IgD-negative memory B cell (primary cell): ENCODE measurements around the gene C11orf68. TPM values are rescaled to one million over a fixed set of nuclear protein-coding genes. Genes with fewer than 3 reads are reported as not detected.
"Not testable (repeated sequence)": the region's sequence is repeated elsewhere in the genome, so short reads cannot be mapped to it uniquely, and the experiment has no call there.

Experiments used
- H3K27ac Mint-ChIP-seq, 3 donors: one replicate each; pipeline ENCODE4 v1.8.0; 2020 to 2022; ENCODE audit warnings: mild to moderate bottlenecking in 3 of 3, mixed read lengths in 3 of 3, moderate library complexity in 1 of 3
- H3K27me3 Mint-ChIP-seq: one replicate; pipeline ENCODE4 v1.8.0; 2021; ENCODE audit warnings: mixed read lengths
- H3K36me3 Mint-ChIP-seq: one replicate; pipeline ENCODE4 v1.8.0; 2020; ENCODE audit warnings: mild to moderate bottlenecking, mixed read lengths
- H3K4me1 Mint-ChIP-seq, 3 donors: one replicate each; pipeline ENCODE4 v1.8.0; 2020 to 2022; ENCODE audit warnings: mixed read lengths in 3 of 3, mild to moderate bottlenecking in 1 of 3
- H3K4me3 Mint-ChIP-seq, 4 donors: one replicate each; pipeline ENCODE4 v1.8.0; 2020 to 2022; ENCODE audit warnings: mild to moderate bottlenecking in 4 of 4, mixed read lengths in 4 of 4, moderate library complexity in 3 of 4
- H3K9me3 Mint-ChIP-seq, 3 donors: one replicate each; pipeline ENCODE4 v1.8.0; 2020 to 2021; ENCODE audit warnings: mixed read lengths in 3 of 3, mild to moderate bottlenecking in 1 of 3
- polyA plus RNA-seq: library from polyadenylated mRNA; unstranded; fragments of 300-500 nt; fragmentation: Illumina TruSeq; gene quantifications from one replicate; pipeline ENCODE4 v1.2.3, GENCODE V29; 2021

Gene C11orf68
- polyA plus RNA-seq: 61.6 TPM

- Mint-ChIP-seq H3K27me3 (no peaks in the 10 kb centered on the region), H3K9me3 (no peaks in the 10 kb centered on the region), H3K4me1 (peaks cover 14 to 23% (median 15%) of the 10 kb centered on the region in 3 donors), H3K4me3 (peak within 1 kb of the TSS; percentile 88 to 97 (median 96)), H3K27ac (peak within 1 kb of the TSS; percentile 83 to 98 (median 95)), H3K36me3 (peaks cover 8% of the 10 kb centered on the region)
Measured at GRCh38 chr11:65918211-65919140, at the start of gene C11orf68. TSS of gene C11orf68 (minus strand) at chr11:65919062. CDS start at chr11:65919031, 31 bp downstream.

- peaks cover 8 to 18% (median 9%) of the 10 kb centered on the region in 3 donors for H3K4me1 Mint-ChIP-seq
Measured at GRCh38 chr11:65967329-65967934, 48.6 kb upstream of the C11orf68 start.

GRCh38 chr11:65965986-65966762 lies 47.3 kb upstream of the C11orf68 start:
- no peaks in the 10 kb centered on the region for H3K27me3 Mint-ChIP-seq
- no peaks in the 10 kb centered on the region for H3K9me3 Mint-ChIP-seq
- H3K4me1 Mint-ChIP-seq: peaks cover 17 to 24% (median 18%) of the 10 kb centered on the region in 3 donors
- no peak overlapping the region for H3K27ac Mint-ChIP-seq
- H3K4me3 Mint-ChIP-seq: peak overlapping the region in 2 of 4 donors; percentile 41 to 46
- H3K36me3 Mint-ChIP-seq: peaks cover 5% of the 10 kb centered on the region

More at GRCh38 chr11:65967329-65967934, 48.6 kb upstream of the C11orf68 start:
- H3K27ac Mint-ChIP-seq: no peak overlapping the region
- H3K4me3 Mint-ChIP-seq: no peak overlapping the region
- H3K36me3 Mint-ChIP-seq: peaks cover 7% of the 10 kb centered on the region
- no peaks in the 10 kb centered on the region for H3K27me3 Mint-ChIP-seq
- no peaks in the 10 kb centered on the region for H3K9me3 Mint-ChIP-seq

GRCh38 chr11:65964906-65965305 lies 46.0 kb upstream of the C11orf68 start:
- Mint-ChIP-seq H3K36me3 (peaks cover 1% of the 10 kb centered on the region), H3K4me1 (peaks cover 18 to 24% (median 20%) of the 10 kb centered on the region in 3 donors), H3K9me3 (no peaks in the 10 kb centered on the region), H3K27me3 (no peaks in the 10 kb centered on the region), H3K4me3 (peak overlapping the region in 1 of 4 donors; percentile 68), H3K27ac (no peak overlapping the region)

GRCh38 chr11:65962141-65962564 lies 43.3 kb upstream of the C11orf68 start:
- H3K4me3 Mint-ChIP-seq: peak overlapping the region; percentile 91 to 99 (median 96)
- H3K9me3 Mint-ChIP-seq: no peaks in the 10 kb centered on the region
- peaks cover 1% of the 10 kb centered on the region for H3K36me3 Mint-ChIP-seq
- peak overlapping the region; percentile 94 to 97 (median 95) for H3K27ac Mint-ChIP-seq
- H3K27me3 Mint-ChIP-seq: no peaks in the 10 kb centered on the region
- peaks cover 21 to 28% (median 22%) of the 10 kb centered on the region in 3 donors for H3K4me1 Mint-ChIP-seq

- Mint-ChIP-seq H3K27me3 (no peaks in the 10 kb centered on the region), H3K36me3 (peaks cover 1% of the 10 kb centered on the region), H3K9me3 (no peaks in the 10 kb centered on the region), H3K27ac (peak within 1 kb of the TSS; percentile 94 to 98 (median 97)), H3K4me1 (peaks cover 27 to 34% (median 29%) of the 10 kb centered on the region in 3 donors), H3K4me3 (peak within 1 kb of the TSS; percentile 95 to 99 (median 98))
Measured at GRCh38 chr11:65961267-65962140, 42.6 kb upstream of the C11orf68 start, which contains the start of gene SART1. TSS of gene SART1 (plus strand) at chr11:65961734. CDS start at chr11:65961781, 47 bp downstream.

- Mint-ChIP-seq H3K27ac (peak overlapping the region; percentile 94 to 98 (median 97)), H3K36me3 (no peaks in the 10 kb centered on the region), H3K4me1 (peaks cover 27 to 34% (median 29%) of the 10 kb centered on the region in 3 donors), H3K4me3 (peak overlapping the region; percentile 95 to 99 (median 98)), H3K27me3 (no peaks in the 10 kb centered on the region), H3K9me3 (no peaks in the 10 kb centered on the region)
Measured at GRCh38 chr11:65960824-65961266, 42.0 kb upstream of the C11orf68 start.

GRCh38 chr11:65958774-65959420 lies 40.0 kb upstream of the C11orf68 start:
- Mint-ChIP-seq H3K36me3 (no peaks in the 10 kb centered on the region), H3K27ac (no peak overlapping the region), H3K4me1 (peaks cover 27 to 32% (median 29%) of the 10 kb centered on the region in 3 donors), H3K9me3 (no peaks in the 10 kb centered on the region), H3K4me3 (peak overlapping the region in 2 of 4 donors; percentile 55 to 95), H3K27me3 (no peaks in the 10 kb centered on the region)

- Mint-ChIP-seq H3K27ac (no peak overlapping the region), H3K4me1 (peaks cover 27 to 29% (median 28%) of the 10 kb centered on the region in 3 donors), H3K9me3 (no peaks in the 10 kb centered on the region), H3K27me3 (no peaks in the 10 kb centered on the region), H3K36me3 (no peaks in the 10 kb centered on the region), H3K4me3 (peak overlapping the region in 2 of 4 donors; percentile 35 to 55)
Measured at GRCh38 chr11:65958291-65958690, 39.4 kb upstream of the C11orf68 start.

GRCh38 chr11:65954771-65955170 lies 35.9 kb upstream of the C11orf68 start:
- H3K4me1 Mint-ChIP-seq: peaks cover 9 to 13% (median 9%) of the 10 kb centered on the region in 3 donors
- no peaks in the 10 kb centered on the region for H3K9me3 Mint-ChIP-seq
- H3K4me3 Mint-ChIP-seq: peak overlapping the region in 2 of 4 donors; percentile 15 to 55
- no peaks in the 10 kb centered on the region for H3K36me3 Mint-ChIP-seq
- H3K27ac Mint-ChIP-seq: peak overlapping the region in 1 of 3 donors; percentile 25
- H3K27me3 Mint-ChIP-seq: no peaks in the 10 kb centered on the region

GRCh38 chr11:65953471-65953870 lies 34.6 kb upstream of the C11orf68 start:
- Mint-ChIP-seq H3K27me3 (no peaks in the 10 kb centered on the region), H3K4me1 (peaks cover 9 to 13% (median 9%) of the 10 kb centered on the region in 3 donors), H3K4me3 (no peak overlapping the region), H3K36me3 (no peaks in the 10 kb centered on the region), H3K27ac (no peak overlapping the region), H3K9me3 (no peaks in the 10 kb centered on the region)

- peaks cover 6 to 7% (median 7%) of the 10 kb centered on the region in 3 donors for H3K4me1 Mint-ChIP-seq
- H3K27me3 Mint-ChIP-seq: no peaks in the 10 kb centered on the region
- H3K27ac Mint-ChIP-seq: no peak overlapping the region
- no peaks in the 10 kb centered on the region for H3K36me3 Mint-ChIP-seq
- H3K9me3 Mint-ChIP-seq: no peaks in the 10 kb centered on the region
- H3K4me3 Mint-ChIP-seq: no peak overlapping the region
Measured at GRCh38 chr11:65952052-65952521, 33.2 kb upstream of the C11orf68 start.

GRCh38 chr11:65951641-65952040 lies 32.8 kb upstream of the C11orf68 start:
- H3K4me1 Mint-ChIP-seq, H3K4me3 Mint-ChIP-seq, H3K36me3 Mint-ChIP-seq, H3K9me3 Mint-ChIP-seq, H3K27me3 Mint-ChIP-seq, H3K27ac Mint-ChIP-seq: not testable (repeated sequence)
